T-helper 1 cell (primary cell): Measurements from ENCODE around the gene FBXO34.
"Not testable (repeated sequence)": the region's sequence is repeated elsewhere in the genome, so short reads cannot be mapped to it uniquely, and the experiment has no call there.

Experiments
- DNase-seq, 5 donors: peaks; one replicate each; pipeline ENCODE4 v3.0.0-alpha.2; 2012 to 2020

Gene FBXO34

GRCh38 chr14:55348766-55349453 lies 77.7 kb downstream of the FBXO34 start:
- no peak for DNase-seq

- DNase-seq, result no peak
Observed at GRCh38 chr14:55349565-55349964, 78.3 kb downstream of the FBXO34 start.

GRCh38 chr14:55350461-55350860 lies 79.2 kb downstream of the FBXO34 start:
- DNase-seq, result no peak

- DNase-seq, result no peak
Observed at GRCh38 chr14:55351111-55351510, 79.9 kb downstream of the FBXO34 start.

- no peak for DNase-seq
Observed at GRCh38 chr14:55352201-55352600, 81.0 kb downstream of the FBXO34 start.

GRCh38 chr14:55353686-55354467 lies 82.7 kb downstream of the FBXO34 start:
- peak in 2 of 5 donors; percentile 11 to 38 for DNase-seq

- DNase-seq, result peak; percentile 35 to 60 (median 59)
Observed at GRCh38 chr14:55354500-55354899, 83.3 kb downstream of the FBXO34 start.

GRCh38 chr14:55355922-55356321 lies 84.7 kb downstream of the FBXO34 start:
- no peak for DNase-seq

GRCh38 chr14:55356913-55357312 lies 85.7 kb downstream of the FBXO34 start:
- no peak for DNase-seq

- DNase-seq, result no peak
Observed at GRCh38 chr14:55359307-55359706, 88.1 kb downstream of the FBXO34 start.

- DNase-seq, result no peak
Observed at GRCh38 chr14:55361190-55361589, 90.0 kb downstream of the FBXO34 start.

- DNase-seq, result no peak
Observed at GRCh38 chr14:55366271-55366670, 95.0 kb downstream of the FBXO34 start.

GRCh38 chr14:55370883-55371455 lies 99.7 kb downstream of the FBXO34 start:
- no peak for DNase-seq

GRCh38 chr14:55372423-55372822 lies 101.2 kb downstream of the FBXO34 start:
- no peak for DNase-seq

- DNase-seq, result no peak
Observed at GRCh38 chr14:55372825-55373224, 101.6 kb downstream of the FBXO34 start.

GRCh38 chr14:55373784-55374705 lies 102.8 kb downstream of the FBXO34 start:
- peak in 3 of 5 donors; percentile 11 to 58 (median 20) for DNase-seq

- no peak for DNase-seq
Observed at GRCh38 chr14:55374771-55375170, 103.5 kb downstream of the FBXO34 start.

- DNase-seq, result no peak
Observed at GRCh38 chr14:55377236-55377635, 106.0 kb downstream of the FBXO34 start.

GRCh38 chr14:55381040-55381439 lies 109.8 kb downstream of the FBXO34 start:
- no peak for DNase-seq

- DNase-seq, result no peak
Observed at GRCh38 chr14:55381561-55381960, 110.3 kb downstream of the FBXO34 start.

GRCh38 chr14:55382483-55382882 lies 111.3 kb downstream of the FBXO34 start:
- DNase-seq, result no peak

- DNase-seq, result not testable (repeated sequence)
Observed at GRCh38 chr14:55383056-55383466, 111.8 kb downstream of the FBXO34 start.
